ENCODE data around the gene FLNB. TPM values are rescaled to one million over a fixed set of nuclear protein-coding genes. Genes with fewer than 3 reads are reported as not detected.

Gene FLNB
- total RNA-seq, 2 experiments from 2014 or later = 39.7 to 42.1 TPM

DNA sequence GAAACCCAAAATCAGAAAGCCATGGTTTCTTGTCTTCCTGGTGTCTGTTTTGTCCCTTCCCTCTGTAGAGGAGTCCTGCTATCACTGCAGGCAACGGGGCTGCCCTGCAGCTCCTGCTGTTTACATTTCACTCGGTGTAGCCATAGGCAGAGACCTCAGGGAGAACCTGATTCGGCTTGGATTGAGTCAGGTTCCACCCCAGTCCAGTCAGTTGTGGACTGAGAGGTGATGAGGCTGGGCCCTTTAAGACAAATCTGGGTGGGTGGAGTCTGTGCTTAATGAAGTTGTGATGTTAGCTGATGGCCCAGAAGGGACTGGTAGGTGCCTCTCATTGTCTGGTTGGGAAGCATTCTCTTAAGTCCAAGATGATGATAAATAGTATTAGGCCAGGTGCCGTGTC, 35.7 kb downstream of the FLNB start:
- H3K4me1 ChIP-seq (ENCODE audit: insufficient read depth, low read length) = peaks cover 11% of the 10 kb centered on the region
- POLR2A ChIA-PET = no interaction called here
- no peak overlapping the region for H3K4me3 ChIP-seq (ENCODE audit: low read length)
- TF ChIP-seq, protein P1, sequence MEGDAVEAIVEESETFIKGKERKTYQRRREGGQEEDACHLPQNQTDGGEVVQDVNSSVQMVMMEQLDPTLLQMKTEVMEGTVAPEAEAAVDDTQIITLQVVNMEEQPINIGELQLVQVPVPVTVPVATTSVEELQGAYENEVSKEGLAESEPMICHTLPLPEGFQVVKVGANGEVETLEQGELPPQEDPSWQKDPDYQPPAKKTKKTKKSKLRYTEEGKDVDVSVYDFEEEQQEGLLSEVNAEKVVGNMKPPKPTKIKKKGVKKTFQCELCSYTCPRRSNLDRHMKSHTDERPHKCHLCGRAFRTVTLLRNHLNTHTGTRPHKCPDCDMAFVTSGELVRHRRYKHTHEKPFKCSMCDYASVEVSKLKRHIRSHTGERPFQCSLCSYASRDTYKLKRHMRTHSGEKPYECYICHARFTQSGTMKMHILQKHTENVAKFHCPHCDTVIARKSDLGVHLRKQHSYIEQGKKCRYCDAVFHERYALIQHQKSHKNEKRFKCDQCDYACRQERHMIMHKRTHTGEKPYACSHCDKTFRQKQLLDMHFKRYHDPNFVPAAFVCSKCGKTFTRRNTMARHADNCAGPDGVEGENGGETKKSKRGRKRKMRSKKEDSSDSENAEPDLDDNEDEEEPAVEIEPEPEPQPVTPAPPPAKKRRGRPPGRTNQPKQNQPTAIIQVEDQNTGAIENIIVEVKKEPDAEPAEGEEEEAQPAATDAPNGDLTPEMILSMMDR (IDR thresholded peaks at IDR 0.05) = no peak
- ATAC-seq (ENCODE audit: poor library complexity) = no peak
- Mint-ChIP-seq H3K27ac (no peak overlapping the region), H3K4me1 (ENCODE audit: low read depth) (peaks cover 62% of the 10 kb centered on the region), H3K36me3 (ENCODE audit: low read depth) (no peaks in the 10 kb centered on the region), H3K27me3 (no peaks in the 10 kb centered on the region), H3K4me3 (no peak overlapping the region), H3K9me3 (no peaks in the 10 kb centered on the region)
- H3K27me3 ChIP-seq (ENCODE audit: control insufficient read depth in 1 of 2, insufficient read depth in 2 of 2, low read length in 2 of 2) = no peaks in the 10 kb centered on the region
- CTCF ChIA-PET = no interaction called here
- H3K36me3 ChIP-seq (ENCODE audit: insufficient read depth, low read length) = no peaks in the 10 kb centered on the region
- no peaks in the 10 kb centered on the region for H3K9me3 ChIP-seq (ENCODE audit: control insufficient read depth in 1 of 2, insufficient read depth in 1 of 2, low read length in 2 of 2)
- no peak overlapping the region for H3K27ac ChIP-seq (ENCODE audit: low read depth in 1 of 2, low read length in 2 of 2)
- intact Hi-C loops (cut with DNase I, micrococcal nuclease) = no loop called here
- no peak for DNase-seq

DNA sequence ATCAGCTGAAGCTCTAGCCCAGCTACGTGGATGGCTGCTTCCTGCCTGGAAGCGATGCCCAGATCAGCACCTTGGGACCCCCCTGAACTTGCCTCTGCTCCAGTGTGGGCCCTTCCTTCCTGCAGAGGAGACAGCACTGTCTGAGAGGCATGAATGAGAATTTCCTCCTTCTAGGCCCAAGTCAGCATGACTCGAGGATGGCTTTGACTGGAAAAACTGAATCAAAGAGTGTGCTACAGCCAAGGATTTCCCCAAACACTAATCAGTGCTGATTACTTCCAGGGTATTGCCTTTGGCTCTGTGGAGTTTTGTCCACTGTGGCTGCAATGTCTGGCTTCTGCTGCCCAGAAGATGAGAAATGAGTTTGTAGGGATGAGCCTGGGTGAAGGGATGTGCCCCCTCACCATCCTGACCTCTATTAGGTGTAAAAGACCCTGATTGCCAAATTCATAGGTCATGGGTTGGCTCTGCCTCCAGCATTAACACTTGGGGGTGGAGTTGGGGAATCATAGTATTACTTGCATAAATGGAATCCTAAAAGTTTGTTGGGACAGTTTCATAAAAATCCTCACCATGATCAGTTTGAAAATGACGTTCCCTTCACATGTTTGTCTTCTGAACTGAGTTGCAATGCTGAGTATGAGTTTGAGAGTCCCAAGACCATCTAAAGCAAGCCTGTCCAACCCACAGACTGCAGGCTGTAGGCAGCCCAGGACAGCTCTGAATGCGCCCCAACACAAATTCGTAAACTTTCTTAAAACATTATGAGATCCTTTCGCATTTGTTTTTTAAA, 36.7 kb downstream of the FLNB start:
- peaks cover 63% of the 10 kb centered on the region for H3K4me1 Mint-ChIP-seq (ENCODE audit: low read depth)
- CTCF ChIA-PET = no interaction called here

DNA sequence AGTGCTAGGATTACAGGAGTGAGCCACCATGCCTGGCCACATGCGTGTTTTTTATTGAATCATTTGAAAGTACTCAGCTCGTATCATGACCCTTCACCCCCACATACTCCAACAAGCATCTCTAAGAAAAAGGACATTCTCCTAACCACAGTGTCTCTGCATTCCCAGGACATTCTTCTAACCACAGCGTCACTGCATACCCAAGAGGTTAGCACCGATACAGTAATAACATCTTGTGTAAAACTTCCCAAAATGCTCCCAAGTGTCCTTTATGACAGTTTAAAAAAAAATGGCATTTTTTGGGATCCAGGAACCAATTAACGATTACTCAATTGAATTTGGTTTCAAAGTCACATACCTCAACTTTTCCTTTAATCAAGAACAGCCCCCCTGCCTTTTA, 39.6 kb downstream of the FLNB start:
- ATAC-seq (ENCODE audit: poor library complexity) = no peak
- no peak for DNase-seq
- Histone ChIP-seq H3K27ac (ENCODE audit: low read depth in 1 of 2, low read length in 2 of 2) (no peak overlapping the region), H3K4me3 (ENCODE audit: low read length) (no peak overlapping the region), H3K4me1 (ENCODE audit: insufficient read depth, low read length) (peaks cover 10% of the 10 kb centered on the region), H3K27me3 (ENCODE audit: control insufficient read depth in 1 of 2, insufficient read depth in 2 of 2, low read length in 2 of 2) (no peaks in the 10 kb centered on the region), H3K9me3 (ENCODE audit: control insufficient read depth in 1 of 2, insufficient read depth in 1 of 2, low read length in 2 of 2) (no peaks in the 10 kb centered on the region), H3K36me3 (ENCODE audit: insufficient read depth, low read length) (no peaks in the 10 kb centered on the region)
- H3K9me3 Mint-ChIP-seq = no peaks in the 10 kb centered on the region
- H3K4me3 Mint-ChIP-seq = no peak overlapping the region
- no peaks in the 10 kb centered on the region for H3K27me3 Mint-ChIP-seq
- POLR2A ChIA-PET = no interaction called here
- peaks cover 45% of the 10 kb centered on the region for H3K4me1 Mint-ChIP-seq (ENCODE audit: low read depth)
- no peak overlapping the region for H3K27ac Mint-ChIP-seq
- intact Hi-C loops (cut with DNase I, micrococcal nuclease) = no loop called here
- H3K36me3 Mint-ChIP-seq (ENCODE audit: low read depth) = no peaks in the 10 kb centered on the region
- TF ChIP-seq, protein P1 (IDR thresholded peaks at IDR 0.05) = no peak
- CTCF ChIA-PET = no interaction called here

More for the DNA sequence above, 36.7 kb downstream of the FLNB start:
- Mint-ChIP-seq H3K27me3 (no peaks in the 10 kb centered on the region), H3K4me3 (no peak overlapping the region), H3K9me3 (no peaks in the 10 kb centered on the region), H3K36me3 (ENCODE audit: low read depth) (no peaks in the 10 kb centered on the region), H3K27ac (no peak overlapping the region)
- TF ChIP-seq, protein P1 (IDR thresholded peaks at IDR 0.05) = no peak
- no peak for ATAC-seq (ENCODE audit: poor library complexity)
- H3K4me3 ChIP-seq (ENCODE audit: low read length) = no peak overlapping the region
- DNase-seq = no peak
- H3K36me3 ChIP-seq (ENCODE audit: insufficient read depth, low read length) = no peaks in the 10 kb centered on the region
- POLR2A ChIA-PET = no interaction called here
- peaks cover 11% of the 10 kb centered on the region for H3K4me1 ChIP-seq (ENCODE audit: insufficient read depth, low read length)
- no peak overlapping the region for H3K27ac ChIP-seq (ENCODE audit: low read depth in 1 of 2, low read length in 2 of 2)
- intact Hi-C loops (cut with DNase I, micrococcal nuclease) = no loop called here
- H3K27me3 ChIP-seq (ENCODE audit: control insufficient read depth in 1 of 2, insufficient read depth in 2 of 2, low read length in 2 of 2) = no peaks in the 10 kb centered on the region
- H3K9me3 ChIP-seq (ENCODE audit: control insufficient read depth in 1 of 2, insufficient read depth in 1 of 2, low read length in 2 of 2) = no peaks in the 10 kb centered on the region
